HG02623 (cell line): ENCODE results near the gene ZFP57.

Experiments used
- ATAC-seq: cut with Tn5 transposase; IDR thresholded peaks from one replicate; pipeline ENCODE4 v1.9.1; 2021; ENCODE audit warnings: moderate library complexity; ENCODE audit not compliant: unreplicated experiment

ZFP57 gene

DNA sequence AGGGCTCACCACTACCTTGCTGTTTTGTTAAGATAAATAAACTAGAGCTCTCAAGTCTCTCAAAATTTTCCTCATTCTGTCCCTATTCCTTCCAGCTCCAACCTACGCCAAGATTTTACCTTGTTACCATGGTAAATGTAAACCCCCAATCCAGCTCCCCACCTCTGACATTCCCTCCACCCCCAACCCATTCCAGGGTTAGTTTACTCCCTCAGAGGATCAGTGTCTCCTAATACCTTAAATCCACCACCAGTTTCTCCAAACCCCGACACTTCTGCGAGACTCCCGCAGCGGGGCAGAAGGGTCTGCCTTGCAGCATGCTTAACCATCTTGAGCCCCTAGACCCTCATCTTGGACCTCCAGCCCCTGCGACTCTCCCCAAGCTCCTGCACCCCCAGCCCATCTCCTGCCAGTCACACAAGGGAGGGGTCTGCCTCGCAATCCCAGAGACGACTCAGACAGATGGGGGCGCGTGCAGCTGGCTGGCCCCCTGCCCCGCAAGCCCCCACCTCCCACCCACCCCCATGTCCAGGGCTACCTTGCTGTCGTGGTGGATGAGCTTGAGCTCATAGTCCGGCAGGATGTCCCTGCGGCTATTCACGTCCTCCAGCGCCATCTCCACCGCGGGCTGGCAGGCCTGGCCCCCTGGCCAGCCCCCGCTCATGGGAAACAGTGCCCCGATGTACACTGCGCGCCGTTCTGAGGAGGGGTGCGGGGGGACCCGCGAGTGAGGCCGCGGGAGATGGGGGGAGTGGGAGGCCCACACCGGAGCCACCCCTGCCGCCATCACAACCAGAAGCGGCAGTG, 53.8 kb downstream of the ZFP57 start:
- no peak for ATAC-seq

DNA sequence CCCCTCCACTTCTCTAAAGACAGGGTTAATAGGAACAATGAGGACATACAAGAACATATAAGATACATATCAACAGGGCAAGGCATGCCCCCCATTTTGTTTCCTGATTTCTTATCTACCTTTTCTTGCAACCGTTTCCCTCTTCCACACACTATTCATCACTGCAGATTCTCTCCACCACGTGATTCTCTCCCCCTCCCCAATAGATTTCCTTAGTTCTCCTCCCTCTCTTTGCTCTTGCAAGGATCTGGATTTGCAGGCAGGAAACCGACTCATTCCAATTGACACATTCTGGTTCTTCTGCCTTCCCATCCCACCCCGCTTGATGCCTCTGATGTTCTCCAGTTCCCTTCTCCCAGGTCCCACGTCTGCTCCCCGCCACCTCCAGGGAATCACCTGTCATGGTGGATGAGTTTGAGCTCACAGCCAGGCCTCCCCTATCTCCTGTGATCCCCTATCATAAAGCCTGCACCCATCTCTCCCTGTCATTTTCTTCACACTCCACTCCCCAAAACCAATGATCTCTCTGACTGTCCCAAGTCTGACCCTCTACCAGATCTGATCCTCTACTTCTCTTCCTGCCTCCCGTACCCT, 55.5 kb downstream of the ZFP57 start:
- no peak for ATAC-seq

- no peak for ATAC-seq
These were observed 56.4 kb downstream of the ZFP57 start for GRCh38 chr6:29624520-29624961.
